ENCODE data around the gene SRGN. TPM values are rescaled to one million over a fixed set of nuclear protein-coding genes. Genes with fewer than 3 reads are reported as not detected.

The SRGN gene
- polyA plus RNA-seq, 1 donor from 2014 or later, result not detected

DNA sequence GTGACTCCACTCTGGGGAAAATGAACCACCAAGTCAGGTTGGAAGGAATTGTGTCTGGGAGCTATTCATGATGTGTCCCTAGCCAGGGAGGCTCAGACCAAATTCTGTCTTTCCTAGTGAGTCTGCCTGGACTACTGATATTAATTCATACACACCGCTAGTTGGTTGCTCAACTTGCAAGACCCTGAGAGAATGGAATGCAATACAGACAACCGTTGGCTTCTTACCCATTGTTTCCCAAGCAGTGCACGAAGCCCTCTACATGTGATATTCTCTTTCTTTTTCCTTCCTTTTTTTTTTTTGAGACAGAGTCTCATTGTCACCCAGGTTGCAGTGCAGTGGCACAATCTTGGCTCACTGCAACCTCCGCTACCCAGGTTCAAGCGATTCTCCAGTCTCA lies 19.4 kb upstream of the SRGN start:
- no peak overlapping the region for H3K4me2 ChIP-seq (ENCODE audit: low read length)
- H3K27ac ChIP-seq (ENCODE audit: low read length), result no peak overlapping the region
- no peak overlapping the region for H3K9ac ChIP-seq (ENCODE audit: low read length)
- no peaks in the 10 kb centered on the region for H3K36me3 ChIP-seq (ENCODE audit: insufficient read depth, low read length)
- H2AFZ ChIP-seq (ENCODE audit: low read depth, low read length), result no peak overlapping the region
- no peaks in the 10 kb centered on the region for H3K27me3 ChIP-seq (ENCODE audit: insufficient read depth, low read depth, low read length)
- no peaks in the 10 kb centered on the region for H3F3A ChIP-seq (ENCODE audit: insufficient read depth, low read length, poor library complexity, severe bottlenecking)
- TF ChIP-seq SMC3 (conservative IDR thresholded peaks at IDR 0.05; ENCODE audit: poor library complexity) (no peak), POLR2AphosphoS5 (IDR thresholded peaks at IDR 0.05) (no peak), RAD21 (conservative IDR thresholded peaks at IDR 0.05) (no peak), EZH2 (IDR thresholded peaks at IDR 0.05; ENCODE audit: borderline replicate concordance, insufficient read depth, low read length, poor library complexity, severe bottlenecking) (no peak), EP300 (conservative IDR thresholded peaks at IDR 0.05; ENCODE audit: poor library complexity, severe bottlenecking) (no peak), MXI1 (conservative IDR thresholded peaks at IDR 0.05; ENCODE audit: poor library complexity, severe bottlenecking) (no peak), TAF1 (IDR thresholded peaks at IDR 0.05; ENCODE audit: low read depth) (no peak)
- TF ChIP-seq, protein P1, sequence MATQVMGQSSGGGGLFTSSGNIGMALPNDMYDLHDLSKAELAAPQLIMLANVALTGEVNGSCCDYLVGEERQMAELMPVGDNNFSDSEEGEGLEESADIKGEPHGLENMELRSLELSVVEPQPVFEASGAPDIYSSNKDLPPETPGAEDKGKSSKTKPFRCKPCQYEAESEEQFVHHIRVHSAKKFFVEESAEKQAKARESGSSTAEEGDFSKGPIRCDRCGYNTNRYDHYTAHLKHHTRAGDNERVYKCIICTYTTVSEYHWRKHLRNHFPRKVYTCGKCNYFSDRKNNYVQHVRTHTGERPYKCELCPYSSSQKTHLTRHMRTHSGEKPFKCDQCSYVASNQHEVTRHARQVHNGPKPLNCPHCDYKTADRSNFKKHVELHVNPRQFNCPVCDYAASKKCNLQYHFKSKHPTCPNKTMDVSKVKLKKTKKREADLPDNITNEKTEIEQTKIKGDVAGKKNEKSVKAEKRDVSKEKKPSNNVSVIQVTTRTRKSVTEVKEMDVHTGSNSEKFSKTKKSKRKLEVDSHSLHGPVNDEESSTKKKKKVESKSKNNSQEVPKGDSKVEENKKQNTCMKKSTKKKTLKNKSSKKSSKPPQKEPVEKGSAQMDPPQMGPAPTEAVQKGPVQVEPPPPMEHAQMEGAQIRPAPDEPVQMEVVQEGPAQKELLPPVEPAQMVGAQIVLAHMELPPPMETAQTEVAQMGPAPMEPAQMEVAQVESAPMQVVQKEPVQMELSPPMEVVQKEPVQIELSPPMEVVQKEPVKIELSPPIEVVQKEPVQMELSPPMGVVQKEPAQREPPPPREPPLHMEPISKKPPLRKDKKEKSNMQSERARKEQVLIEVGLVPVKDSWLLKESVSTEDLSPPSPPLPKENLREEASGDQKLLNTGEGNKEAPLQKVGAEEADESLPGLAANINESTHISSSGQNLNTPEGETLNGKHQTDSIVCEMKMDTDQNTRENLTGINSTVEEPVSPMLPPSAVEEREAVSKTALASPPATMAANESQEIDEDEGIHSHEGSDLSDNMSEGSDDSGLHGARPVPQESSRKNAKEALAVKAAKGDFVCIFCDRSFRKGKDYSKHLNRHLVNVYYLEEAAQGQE (IDR thresholded peaks at IDR 0.05; ENCODE audit: borderline replicate concordance), result no peak
- TF ChIP-seq, protein P2, sequence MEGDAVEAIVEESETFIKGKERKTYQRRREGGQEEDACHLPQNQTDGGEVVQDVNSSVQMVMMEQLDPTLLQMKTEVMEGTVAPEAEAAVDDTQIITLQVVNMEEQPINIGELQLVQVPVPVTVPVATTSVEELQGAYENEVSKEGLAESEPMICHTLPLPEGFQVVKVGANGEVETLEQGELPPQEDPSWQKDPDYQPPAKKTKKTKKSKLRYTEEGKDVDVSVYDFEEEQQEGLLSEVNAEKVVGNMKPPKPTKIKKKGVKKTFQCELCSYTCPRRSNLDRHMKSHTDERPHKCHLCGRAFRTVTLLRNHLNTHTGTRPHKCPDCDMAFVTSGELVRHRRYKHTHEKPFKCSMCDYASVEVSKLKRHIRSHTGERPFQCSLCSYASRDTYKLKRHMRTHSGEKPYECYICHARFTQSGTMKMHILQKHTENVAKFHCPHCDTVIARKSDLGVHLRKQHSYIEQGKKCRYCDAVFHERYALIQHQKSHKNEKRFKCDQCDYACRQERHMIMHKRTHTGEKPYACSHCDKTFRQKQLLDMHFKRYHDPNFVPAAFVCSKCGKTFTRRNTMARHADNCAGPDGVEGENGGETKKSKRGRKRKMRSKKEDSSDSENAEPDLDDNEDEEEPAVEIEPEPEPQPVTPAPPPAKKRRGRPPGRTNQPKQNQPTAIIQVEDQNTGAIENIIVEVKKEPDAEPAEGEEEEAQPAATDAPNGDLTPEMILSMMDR (IDR thresholded peaks at IDR 0.05; ENCODE audit: poor library complexity, severe bottlenecking), result no peak
- no peak overlapping the region for H3K4me3 ChIP-seq (ENCODE audit: low read length)
- no peaks in the 10 kb centered on the region for H3K9me2 ChIP-seq (ENCODE audit: insufficient read depth, low read length)
- H3K9me3 ChIP-seq (ENCODE audit: low read length), result no peaks in the 10 kb centered on the region
- H3K79me2 ChIP-seq (replicated peaks; ENCODE audit: insufficient read depth, low read length), result no peaks in the 10 kb centered on the region
- no peaks in the 10 kb centered on the region for H4K20me1 ChIP-seq (ENCODE audit: insufficient read depth)

DNA sequence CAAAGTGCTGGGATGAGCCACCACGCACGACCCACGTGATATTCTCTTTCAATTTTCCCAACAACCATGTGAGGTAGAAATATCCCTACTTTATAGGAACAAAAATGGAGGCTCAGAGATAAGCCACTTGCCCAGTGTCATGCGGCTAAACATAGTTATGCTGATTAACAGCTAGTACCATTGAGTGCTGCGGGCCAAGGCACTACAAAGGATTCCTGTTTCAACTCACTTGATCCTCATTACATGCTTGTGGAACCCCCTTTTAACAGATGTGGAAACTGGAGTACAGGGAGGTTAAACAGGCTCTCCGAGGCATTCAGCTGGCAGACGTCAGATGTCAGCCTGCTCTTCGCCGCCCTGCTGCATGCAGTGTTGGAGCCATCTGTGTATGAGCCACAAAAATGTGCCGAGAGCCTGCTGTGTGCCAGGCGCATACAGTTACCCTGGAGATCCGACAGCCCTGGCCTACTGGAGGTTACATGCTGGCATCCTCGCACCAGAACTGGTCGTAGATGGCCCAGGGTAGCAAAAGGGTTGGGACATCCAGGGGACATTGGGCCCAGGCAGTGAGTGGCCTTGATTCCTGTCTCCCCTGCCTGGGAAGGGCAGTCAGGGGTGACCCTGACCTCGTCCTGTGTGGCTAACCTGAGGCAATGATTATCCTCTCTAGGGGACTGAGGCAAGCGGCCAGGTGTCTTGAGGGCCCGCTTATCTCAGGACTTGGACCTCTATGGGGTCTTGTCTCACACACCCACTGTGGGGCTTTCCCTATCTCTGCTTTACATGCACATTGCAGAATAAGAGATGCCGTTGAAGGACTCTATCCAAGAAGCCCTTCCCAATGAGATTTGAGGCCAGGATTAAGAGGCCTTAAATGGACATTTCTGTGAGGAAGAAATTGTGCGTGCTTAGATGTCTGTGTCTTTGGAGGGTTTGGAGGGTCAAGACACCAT lies 18.5 kb upstream of the SRGN start:
- H3K4me2 ChIP-seq (ENCODE audit: low read length), result no peak overlapping the region
- H3K4me3 ChIP-seq (ENCODE audit: low read length), result no peak overlapping the region

More for the DNA sequence above, 18.5 kb upstream of the SRGN start:
- Histone ChIP-seq H3K79me2 (replicated peaks; ENCODE audit: insufficient read depth, low read length) (no peaks in the 10 kb centered on the region), H4K20me1 (ENCODE audit: insufficient read depth) (no peaks in the 10 kb centered on the region), H3K27ac (ENCODE audit: low read length) (no peak overlapping the region), H3K9me3 (ENCODE audit: low read length) (no peaks in the 10 kb centered on the region), H3K36me3 (ENCODE audit: insufficient read depth, low read length) (no peaks in the 10 kb centered on the region), H3F3A (ENCODE audit: insufficient read depth, low read length, poor library complexity, severe bottlenecking) (no peaks in the 10 kb centered on the region), H2AFZ (ENCODE audit: low read depth, low read length) (no peak overlapping the region), H3K27me3 (ENCODE audit: insufficient read depth, low read depth, low read length) (no peaks in the 10 kb centered on the region), H3K9ac (ENCODE audit: low read length) (no peak overlapping the region), H3K9me2 (ENCODE audit: insufficient read depth, low read length) (no peaks in the 10 kb centered on the region)
- no peak for TF ChIP-seq RAD21 (conservative IDR thresholded peaks at IDR 0.05)
- no peak for TF ChIP-seq MXI1 (conservative IDR thresholded peaks at IDR 0.05; ENCODE audit: poor library complexity, severe bottlenecking)
- TF ChIP-seq EP300 (conservative IDR thresholded peaks at IDR 0.05; ENCODE audit: poor library complexity, severe bottlenecking), result no peak
- TF ChIP-seq, protein P2 (IDR thresholded peaks at IDR 0.05; ENCODE audit: poor library complexity, severe bottlenecking), result no peak
- TF ChIP-seq, protein P1 (IDR thresholded peaks at IDR 0.05; ENCODE audit: borderline replicate concordance), result no peak
- TF ChIP-seq TAF1 (IDR thresholded peaks at IDR 0.05; ENCODE audit: low read depth), result no peak
- TF ChIP-seq EZH2 (IDR thresholded peaks at IDR 0.05; ENCODE audit: borderline replicate concordance, insufficient read depth, low read length, poor library complexity, severe bottlenecking), result no peak
- TF ChIP-seq POLR2AphosphoS5 (IDR thresholded peaks at IDR 0.05), result no peak

All from neural cell (in vitro differentiated cells).